Measurements from ENCODE around the gene DDX24.
A peak's percentile ranks its signal among the peaks of the same experiment; 100 is the strongest.

DDX24 gene

GRCh38 chr14:94114589-94115057 lies 33.6 kb upstream of the DDX24 start:
- no peak for DNase-seq

DNA sequence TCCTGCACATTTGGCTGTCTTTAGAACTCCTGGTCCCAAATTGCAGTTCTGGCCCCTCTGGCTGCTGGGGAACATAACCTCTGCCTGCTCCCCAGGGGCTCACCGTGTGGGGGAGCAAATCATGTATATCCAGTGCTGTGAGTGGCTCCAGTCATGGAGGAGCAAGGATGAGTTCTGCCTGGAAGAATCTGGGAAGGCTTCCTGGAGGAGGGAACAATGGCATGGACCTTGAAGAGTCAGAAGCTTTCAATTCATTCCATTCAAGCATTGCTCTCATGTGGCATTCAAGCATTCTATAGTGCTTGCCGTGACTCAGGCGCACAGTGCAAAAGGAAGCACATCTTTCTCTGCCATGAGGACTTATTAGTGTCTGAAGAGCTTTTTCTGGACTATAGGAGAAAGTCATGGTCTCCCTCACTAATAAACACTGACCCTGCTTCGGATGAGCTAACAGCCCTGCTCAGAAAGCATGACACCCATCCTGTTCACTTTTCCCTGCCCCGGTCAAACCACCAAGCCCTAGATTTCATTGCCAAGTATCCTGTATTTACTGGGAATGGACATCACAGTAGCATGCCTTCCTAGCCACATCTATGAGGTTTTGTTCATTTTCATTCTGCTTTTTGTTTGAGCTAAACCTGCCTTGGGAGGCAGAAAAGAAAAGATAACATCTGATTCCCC lies 33.0 kb upstream of the DDX24 start:
- DNase-seq = no peak

GRCh38 chr14:94113490-94113889 lies 32.5 kb upstream of the DDX24 start:
- no peak for DNase-seq

GRCh38 chr14:94113073-94113472 lies 32.1 kb upstream of the DDX24 start:
- no peak for DNase-seq

- no peak for DNase-seq
These were observed 31.6 kb upstream of the DDX24 start for GRCh38 chr14:94112513-94113063.

- DNase-seq = no peak
These were observed 30.5 kb upstream of the DDX24 start for GRCh38 chr14:94111276-94112095.

GRCh38 chr14:94110552-94111181 lies 29.7 kb upstream of the DDX24 start, which contains the start of gene IFI27:
TSS of gene IFI27 (plus strand) at chr14:94110736.
- no peak for DNase-seq

DNA sequence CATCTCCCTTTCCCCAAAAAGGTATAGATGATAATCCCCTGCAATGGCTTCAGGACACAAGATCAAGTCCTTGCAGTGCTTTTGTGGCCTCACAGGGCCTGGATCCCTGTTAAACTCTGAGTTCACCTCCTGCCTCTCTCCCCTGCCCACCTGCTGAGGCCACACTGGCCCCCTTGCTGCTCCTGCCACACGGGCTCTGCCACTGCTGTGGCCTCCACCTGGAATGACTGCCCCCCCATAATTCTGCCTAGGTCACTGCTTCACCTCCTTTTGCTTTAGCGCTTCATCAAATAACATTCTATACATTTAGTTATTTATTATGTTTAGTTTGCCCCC lies 28.9 kb upstream of the DDX24 start:
- no peak for DNase-seq

GRCh38 chr14:94104731-94105130 lies 23.7 kb upstream of the DDX24 start:
- DNase-seq = no peak

DNA sequence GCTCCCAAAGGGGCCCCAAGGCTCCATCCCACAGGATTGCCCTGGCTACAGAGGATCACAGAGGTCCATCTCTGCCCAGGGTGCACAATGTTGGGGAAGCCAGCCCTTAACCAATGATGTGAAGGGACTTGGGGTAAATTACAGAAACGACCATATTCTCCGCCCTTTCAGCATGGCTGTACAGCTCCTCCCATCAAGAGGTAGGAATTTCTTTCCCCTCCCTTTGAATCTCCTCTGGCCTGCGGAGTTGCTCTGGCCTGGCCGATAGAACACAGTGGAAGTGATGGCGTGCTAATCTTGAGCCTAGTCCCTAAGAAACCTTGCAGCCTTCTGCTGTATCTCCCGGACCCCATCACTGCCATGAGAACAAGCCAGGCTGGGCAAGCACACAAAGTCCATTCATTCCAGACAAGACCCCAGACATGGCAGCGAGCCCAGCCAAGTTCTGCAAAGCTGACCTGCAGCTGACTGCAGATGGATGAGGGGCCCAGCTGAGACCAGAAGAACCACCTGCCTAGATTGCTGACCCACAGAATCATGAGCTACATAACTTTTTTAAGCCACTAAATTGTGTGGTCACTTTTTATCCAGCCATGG lies 22.6 kb upstream of the DDX24 start:
- no peak for DNase-seq

DNA sequence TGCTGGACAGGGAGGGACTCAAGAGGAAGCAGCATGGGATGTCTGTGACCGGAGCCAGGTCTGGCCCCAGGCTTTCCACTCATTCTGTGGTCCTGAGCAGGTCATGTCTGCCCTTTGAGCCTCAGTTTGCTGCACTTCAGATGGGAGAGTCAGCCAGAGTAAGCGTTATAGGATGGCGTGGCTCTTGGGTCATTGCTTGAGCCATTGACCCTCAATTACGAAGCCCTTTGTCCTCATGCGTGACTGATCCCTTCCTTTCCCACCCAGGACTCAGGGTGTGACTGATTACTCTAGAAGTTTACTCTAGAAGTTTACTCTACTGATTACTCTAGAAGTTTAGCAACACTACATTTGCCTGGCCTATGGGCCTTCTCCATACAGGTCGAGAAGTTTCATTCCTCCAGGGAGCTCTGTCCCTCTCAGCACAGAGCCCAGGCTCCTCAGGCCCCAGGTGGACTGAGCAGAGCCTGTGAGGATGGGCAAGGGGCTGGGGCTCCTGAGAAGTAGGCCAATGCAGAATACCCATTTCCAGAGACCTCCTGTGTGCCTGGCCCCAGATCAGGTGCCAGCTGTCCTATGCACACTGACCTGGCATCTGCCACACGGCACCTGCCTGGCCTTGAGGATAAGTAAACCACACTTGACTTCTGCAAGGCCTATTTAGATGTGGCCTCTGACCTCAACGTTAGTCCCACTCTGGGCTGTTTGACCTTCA lies 21.9 kb upstream of the DDX24 start:
- DNase-seq = no peak

- DNase-seq = no peak
These were observed 20.7 kb upstream of the DDX24 start for GRCh38 chr14:94101748-94102147.

DNA sequence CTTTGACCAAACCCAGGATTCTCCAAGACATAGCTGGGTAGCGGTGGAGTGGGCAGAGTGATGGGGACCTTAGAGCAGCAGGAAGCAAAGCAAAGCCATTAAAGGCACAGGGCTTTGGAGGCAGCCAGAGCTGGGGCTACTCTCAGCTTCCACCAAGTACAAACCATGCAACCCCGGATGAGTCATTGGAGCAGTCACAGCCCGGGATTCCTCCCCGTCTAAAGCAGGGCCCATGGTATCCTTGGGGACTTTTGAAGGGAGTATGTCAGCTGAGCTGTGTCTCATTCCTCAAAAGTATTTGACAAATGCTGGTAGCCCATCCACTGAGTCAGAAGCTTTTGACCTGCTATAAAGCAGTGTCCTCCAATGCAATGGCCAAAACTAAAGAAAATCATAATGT lies 19.8 kb upstream of the DDX24 start:
- DNase-seq = no peak

- no peak for DNase-seq
These were observed 18.0 kb upstream of the DDX24 start for GRCh38 chr14:94099006-94099405.

- peak in 1 of 4 experiments; percentile 17 for DNase-seq
These were observed 17.5 kb upstream of the DDX24 start for GRCh38 chr14:94098326-94098992.

GRCh38 chr14:94097091-94097490 lies 16.1 kb upstream of the DDX24 start:
- no peak for DNase-seq

GRCh38 chr14:94093418-94093817 lies 12.4 kb upstream of the DDX24 start:
- no peak for DNase-seq

DNA sequence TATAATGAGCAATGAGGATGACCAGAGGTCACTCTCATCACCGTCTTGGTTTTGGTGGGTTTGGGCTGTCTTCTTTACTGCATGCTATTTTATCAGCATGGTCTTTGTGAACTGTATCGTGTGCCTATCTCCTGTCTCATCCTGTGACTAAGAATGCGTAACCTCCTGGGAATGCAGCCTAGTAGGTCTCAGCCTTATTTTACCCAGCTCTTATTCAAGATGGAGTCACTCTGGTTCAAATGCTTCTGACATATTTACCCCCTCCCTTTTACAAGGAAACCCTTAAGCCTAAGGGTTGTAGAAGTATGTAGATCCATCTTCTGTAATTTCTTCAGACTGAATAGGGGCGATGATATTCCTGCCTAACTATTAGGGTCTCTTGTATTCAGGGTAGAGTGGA lies 8.5 kb upstream of the DDX24 start:
- DNase-seq = no peak

GRCh38 chr14:94088516-94088915 lies 7.5 kb upstream of the DDX24 start:
- DNase-seq = peak in 2 of 4 experiments; percentile 11 to 16

- no peak for DNase-seq
These were observed 6.9 kb upstream of the DDX24 start for GRCh38 chr14:94087891-94088290.

- DNase-seq = peak in 2 of 4 experiments; percentile 5 to 19
These were observed 401 bp upstream of the DDX24 start for GRCh38 chr14:94081386-94081820.

Measured in suppressor macrophage (primary cell).